ENCODE measurements around the gene RHBDD2.
"Not testable (repeated sequence)": the region's sequence is repeated elsewhere in the genome, so short reads cannot be mapped to it uniquely, and the experiment has no call there.

The RHBDD2 gene

GRCh38 chr7:75889223-75889825, 10.5 kb downstream of the RHBDD2 start:
- DNase-seq = no peak

DNA sequence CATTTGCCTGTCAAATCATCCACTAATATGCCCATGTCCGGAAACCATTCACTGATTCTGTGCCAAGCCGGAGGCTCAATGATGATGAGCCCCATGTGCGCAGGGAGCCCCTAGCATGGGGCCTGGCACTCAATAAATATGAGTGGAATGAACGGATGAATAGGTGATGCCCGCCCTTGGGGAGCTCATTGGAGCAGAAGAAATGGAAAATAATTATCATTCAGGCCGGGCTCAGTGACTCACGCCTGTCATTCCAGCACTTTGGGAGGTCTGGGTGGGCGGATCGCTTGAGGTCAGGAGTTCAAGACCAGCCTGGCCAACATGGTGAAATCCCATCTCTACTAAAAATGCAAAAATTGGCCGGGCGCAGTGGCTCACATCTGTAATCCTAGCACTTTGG, 11.0 kb downstream of the RHBDD2 start:
- DNase-seq = no peak

GRCh38 chr7:75891237-75891636, 12.4 kb downstream of the RHBDD2 start:
- DNase-seq = not testable (repeated sequence)

GRCh38 chr7:75891815-75892411, 13.1 kb downstream of the RHBDD2 start:
- no peak for DNase-seq

GRCh38 chr7:75892634-75893272, 13.9 kb downstream of the RHBDD2 start:
- peak; percentile 56 for DNase-seq

DNA sequence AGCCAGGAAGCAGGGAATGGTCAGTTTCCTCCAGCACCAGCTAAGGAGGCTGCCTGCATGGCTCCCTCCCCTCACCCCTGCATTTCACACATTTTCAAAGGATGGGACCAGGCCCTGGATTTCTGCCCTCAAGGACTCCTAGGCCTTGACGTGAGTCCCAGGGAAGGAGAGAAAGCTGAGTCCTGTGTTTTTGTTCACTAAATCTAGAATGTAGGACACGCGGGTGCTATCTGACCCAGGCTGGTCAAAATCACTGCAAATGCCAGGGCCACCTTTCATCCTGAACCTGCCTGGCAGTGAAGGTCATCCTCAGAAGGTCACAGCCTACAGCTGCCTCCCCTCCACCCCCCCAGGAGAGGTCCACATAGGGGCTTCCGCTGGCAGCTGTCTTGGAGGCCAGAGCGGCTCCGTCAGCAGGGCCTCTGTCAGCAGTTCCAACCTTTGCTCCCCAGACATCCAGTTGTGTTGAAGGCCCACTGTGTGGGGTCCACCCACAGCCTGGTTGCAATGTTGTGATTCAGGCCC, 18.0 kb downstream of the RHBDD2 start:
- DNase-seq = no peak

GRCh38 chr7:75900617-75901315, 21.9 kb downstream of the RHBDD2 start:
- no peak for DNase-seq

DNA sequence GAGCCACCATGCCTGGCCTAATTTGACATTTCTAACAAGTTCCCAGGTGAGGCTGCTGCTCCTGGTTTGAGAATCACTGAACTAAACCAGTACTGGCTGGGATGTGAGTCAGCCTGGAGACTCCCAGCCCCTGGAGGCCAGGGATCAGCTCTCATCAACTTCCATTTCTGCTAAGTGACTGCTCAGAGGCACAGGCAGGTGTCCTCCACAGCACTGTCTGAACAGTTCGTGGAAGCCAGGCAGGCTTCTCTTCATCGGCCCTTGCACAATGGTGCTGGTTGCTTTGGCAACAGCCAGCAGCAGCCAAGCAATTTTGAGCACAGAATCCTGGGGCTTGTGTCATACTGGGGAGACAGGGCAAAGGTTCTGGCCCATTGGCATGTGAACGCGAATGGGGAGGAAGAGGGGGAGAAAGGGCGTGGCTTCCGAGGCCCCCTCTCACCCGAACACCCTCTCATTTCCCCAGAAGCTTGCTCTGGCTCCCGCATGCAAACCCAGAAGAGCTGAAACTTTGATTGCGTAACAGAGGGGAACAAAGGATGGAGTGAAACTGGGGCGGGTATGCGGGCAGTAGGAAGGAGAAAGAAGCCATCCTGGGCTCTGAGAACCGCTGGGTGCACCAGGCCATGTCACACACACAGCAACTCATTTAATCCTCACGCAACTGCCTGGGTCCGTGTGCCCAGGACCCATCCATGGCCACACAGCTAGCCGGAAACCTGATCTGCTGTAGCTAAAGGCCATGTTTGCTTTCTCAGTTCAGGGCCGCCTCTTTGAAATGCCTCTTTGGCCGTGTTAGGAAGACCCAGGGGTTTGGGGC, 27.2 kb downstream of the RHBDD2 start:
- DNase-seq = peak; percentile 41

GRCh38 chr7:75906991-75907667, 28.3 kb downstream of the RHBDD2 start:
- DNase-seq = no peak

- not testable (repeated sequence) for DNase-seq
Observed at GRCh38 chr7:75907668-75908039, 28.8 kb downstream of the RHBDD2 start.

DNA sequence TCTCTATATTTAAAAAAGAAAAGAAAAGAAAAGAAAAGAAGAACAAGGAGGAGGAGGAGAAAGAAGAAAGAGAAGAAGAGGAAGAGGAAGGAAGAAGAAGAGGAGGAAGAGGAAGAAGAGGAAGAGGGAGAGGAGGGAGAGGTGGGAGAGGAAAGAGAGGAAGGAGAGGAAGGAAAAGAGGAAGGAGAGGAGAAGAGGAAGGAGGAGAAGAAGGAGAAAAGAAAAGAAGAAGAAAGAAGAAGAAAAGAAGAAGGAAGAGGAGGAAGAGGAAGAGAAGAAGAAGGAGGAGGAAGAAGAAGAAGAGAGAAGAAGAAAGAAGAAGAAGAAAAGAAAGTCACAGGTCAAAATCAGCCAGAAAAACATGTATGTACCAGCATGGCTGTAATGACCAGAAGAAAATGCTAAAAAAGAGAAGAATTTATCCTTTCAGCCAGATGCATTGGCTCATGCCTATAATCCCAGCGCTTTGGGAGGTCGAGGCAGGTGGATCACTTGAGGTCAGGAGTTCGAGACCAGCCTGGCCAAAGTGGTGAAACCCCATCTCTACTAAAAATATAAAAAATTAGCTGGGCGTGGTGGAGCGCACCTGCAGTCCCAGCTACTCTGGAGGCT, 30.8 kb downstream of the RHBDD2 start:
- no peak for DNase-seq

- DNase-seq = not testable (repeated sequence)
Observed at GRCh38 chr7:75911186-75911585, 32.4 kb downstream of the RHBDD2 start.

DNA sequence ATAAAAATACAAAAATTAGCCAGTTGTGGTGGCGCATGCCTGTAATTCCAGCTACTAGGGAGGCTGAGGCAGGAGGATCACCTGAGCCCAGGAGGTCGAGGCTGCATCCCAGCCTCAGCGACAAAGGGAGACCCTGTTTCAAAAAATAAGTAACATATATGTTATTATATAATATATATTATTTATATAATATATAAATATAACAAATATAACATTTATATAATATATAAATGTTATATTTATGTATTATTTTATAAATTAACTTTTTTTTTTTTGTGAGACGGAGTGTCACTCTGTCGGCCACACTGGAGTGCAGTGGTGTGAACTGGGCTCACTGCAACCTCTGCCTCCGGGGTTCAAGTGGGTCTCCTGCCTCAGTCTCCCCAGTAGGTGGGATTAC, 34.6 kb downstream of the RHBDD2 start:
- no peak for DNase-seq

DNA sequence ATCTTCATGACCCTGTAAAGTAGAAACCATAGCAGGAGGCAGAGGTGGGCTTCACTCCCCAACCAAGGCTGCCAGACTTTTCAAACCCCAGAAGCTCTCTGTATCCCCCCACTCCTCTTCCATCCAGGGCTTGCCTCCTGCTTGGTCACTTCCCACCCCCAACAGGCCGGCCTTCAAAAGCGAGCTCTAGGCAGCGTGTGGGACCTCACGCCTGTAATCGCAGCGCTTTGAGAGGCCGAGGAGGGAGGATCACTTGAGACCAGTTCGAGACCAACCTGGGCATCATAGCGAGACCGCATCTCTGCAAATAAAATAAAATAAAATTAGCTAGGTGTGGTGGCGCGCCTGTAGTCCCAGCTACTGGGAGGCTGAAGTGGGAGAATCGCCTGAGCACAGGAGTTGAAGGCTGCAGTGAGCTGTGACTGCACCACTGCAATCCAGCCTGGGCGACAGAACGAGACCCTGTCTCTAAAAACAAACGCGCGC, 35.4 kb downstream of the RHBDD2 start:
- no peak for DNase-seq

DNA sequence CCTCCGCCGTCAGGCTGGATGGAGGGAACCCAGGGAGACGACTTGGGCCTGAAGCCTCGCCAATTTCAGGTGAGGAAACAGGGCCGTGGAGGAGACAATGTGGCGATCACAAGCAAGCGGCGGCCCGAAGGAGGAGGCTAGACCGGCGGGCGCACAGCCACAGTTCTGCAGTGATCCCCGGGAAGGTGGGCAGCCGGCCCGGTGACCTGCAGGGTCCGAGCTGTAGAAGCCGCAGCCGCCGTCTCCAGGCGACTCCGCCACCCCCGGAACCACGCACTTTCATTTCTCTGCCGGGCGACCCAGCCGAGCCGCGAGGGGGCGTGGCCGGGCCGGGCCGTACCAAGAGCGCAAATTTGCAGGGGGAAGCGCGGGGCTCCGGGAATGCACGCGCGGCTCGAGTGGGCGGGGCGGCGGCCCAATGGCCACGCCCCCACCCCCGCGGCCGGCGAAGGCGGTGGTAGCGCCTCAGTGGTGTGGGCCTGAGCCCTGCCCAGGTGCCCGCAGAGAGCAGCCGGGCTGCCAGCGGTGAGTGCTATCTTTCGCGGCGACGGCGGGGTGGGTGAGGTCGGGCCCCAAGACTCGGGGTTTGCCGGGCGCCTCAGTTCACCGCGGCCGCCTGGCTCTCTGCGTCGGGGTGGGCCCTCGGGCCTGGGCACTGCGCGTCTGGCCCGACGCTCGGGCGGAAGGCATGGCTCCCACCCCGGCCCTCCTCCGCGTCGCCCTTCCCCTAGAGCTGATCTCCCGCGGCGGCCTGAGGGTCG, 36.0 kb downstream of the RHBDD2 start, which contains the start of gene POR:
Gene POR, plus strand, starts transcription at position 501 of the 761 bp plus-strand sequence. CDS start 38,847 bp downstream, outside the sequence.
- DNase-seq = peak; percentile 96

DNA sequence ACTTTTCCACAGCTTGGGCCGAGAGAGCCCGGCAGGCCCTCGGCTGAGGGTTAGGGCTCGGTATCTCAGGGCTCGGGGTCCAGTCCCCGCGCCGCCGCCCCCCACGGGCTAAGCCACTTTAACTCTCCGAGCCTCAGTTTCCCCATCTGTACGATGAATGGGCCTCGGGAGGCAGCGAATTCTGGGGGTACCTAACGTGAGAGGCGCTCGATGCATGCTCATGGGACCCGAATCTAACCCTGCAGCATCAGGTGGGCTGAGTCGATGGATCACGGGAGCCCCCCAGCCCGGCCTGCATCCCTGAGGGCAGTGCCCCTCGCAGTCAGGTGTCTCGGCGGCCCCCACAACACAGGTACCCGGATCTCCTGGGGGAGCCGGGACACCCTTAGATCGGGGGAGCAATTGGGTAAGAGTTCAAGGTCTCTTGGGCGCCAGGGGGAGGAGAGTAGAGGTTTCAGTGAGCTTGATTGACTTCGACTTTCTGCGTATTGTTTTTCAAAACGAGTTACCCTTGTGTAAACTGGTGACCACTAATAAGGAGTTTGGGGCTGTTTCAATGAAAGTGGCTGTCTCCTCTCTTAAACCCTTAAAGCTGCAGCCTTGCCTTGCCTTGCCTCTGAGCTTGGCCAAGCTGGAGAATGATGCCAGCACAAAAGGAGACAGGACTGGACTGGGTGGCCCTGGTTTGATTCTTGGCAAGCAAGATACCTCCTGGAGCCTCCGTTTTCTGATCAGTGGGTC, 36.8 kb downstream of the RHBDD2 start:
- DNase-seq = peak; percentile 29

DNA sequence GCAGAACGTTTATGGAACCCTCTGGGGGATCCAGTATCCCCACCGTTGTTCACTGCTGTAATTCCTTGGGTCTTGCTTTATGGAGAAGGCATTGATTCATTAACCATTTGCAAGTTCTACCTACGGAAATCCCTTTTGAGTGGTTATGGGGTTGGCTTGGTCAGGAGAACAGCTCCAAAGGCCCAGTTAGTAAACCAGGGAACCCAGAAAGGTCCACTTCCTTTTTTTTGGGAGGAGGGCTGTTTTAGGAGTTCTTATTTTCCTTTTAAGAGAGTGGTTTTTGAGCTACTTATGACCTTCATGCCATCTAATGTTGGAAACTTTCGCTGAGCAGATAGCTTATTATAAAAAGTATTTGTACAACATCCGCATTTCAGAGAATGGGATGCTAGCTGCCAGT, 37.4 kb downstream of the RHBDD2 start:
- DNase-seq = no peak

GRCh38 chr7:75916685-75917634, 38.1 kb downstream of the RHBDD2 start:
- DNase-seq = no peak
